OCI-LY7 (cell line): ENCODE data around the gene RUNX1.

ENCODE experiments used
- EZH2phosphoT487 ChIP-seq: fragments of 200-600 bp; sonication (generic); IDR thresholded peaks from 2 replicates; pipeline ENCODE4 v1.6.1; 2018; ENCODE audit warnings: low read depth, borderline replicate concordance, mild to moderate bottlenecking, mixed run types, antibody characterized with exemption, low read length, moderate library complexity, mixed read lengths
- TF ChIP-seq, protein P1 (sequence below): fragments of 200-600 bp; sonication (generic); conservative IDR thresholded peaks from 2 replicates; pipeline ENCODE4 v1.5.1; 2014; ENCODE audit warnings: mild to moderate bottlenecking, antibody characterized with exemption, low read length, moderate library complexity, mixed read lengths

DNA sequence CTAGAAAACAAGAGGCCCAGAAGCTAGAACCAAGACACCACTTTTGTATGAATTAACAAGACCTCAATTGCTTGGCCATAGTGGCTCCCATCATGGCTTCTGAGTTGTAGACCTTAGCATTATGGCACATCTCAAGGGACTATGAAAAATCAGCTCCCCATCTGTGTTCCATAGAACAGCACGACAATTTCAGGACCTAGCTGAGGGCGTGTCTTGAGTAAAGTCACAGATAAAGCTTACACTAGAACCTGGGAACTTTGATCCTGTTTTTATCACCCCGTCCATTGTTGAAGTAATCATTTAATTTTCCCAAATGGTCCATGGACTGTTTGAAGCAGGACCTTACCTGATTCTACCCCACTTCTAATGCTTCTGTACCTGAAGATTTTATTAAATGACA, 44.8 kb downstream of the RUNX1 start:
- TF ChIP-seq, protein P1, sequence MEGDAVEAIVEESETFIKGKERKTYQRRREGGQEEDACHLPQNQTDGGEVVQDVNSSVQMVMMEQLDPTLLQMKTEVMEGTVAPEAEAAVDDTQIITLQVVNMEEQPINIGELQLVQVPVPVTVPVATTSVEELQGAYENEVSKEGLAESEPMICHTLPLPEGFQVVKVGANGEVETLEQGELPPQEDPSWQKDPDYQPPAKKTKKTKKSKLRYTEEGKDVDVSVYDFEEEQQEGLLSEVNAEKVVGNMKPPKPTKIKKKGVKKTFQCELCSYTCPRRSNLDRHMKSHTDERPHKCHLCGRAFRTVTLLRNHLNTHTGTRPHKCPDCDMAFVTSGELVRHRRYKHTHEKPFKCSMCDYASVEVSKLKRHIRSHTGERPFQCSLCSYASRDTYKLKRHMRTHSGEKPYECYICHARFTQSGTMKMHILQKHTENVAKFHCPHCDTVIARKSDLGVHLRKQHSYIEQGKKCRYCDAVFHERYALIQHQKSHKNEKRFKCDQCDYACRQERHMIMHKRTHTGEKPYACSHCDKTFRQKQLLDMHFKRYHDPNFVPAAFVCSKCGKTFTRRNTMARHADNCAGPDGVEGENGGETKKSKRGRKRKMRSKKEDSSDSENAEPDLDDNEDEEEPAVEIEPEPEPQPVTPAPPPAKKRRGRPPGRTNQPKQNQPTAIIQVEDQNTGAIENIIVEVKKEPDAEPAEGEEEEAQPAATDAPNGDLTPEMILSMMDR = no peak
- TF ChIP-seq EZH2phosphoT487 = no peak
